KMS-11 (cell line): ENCODE data around the gene PRPF6.
"Not testable (repeated sequence)": the region's sequence is repeated elsewhere in the genome, so short reads cannot be mapped to it uniquely, and the experiment has no call there.

Experiments
- H2AFZ ChIP-seq: fragments of 200-600 bp; sonication (generic); 2 replicates; pipeline ENCODE4 v1.6.1; 2016; ENCODE audit warnings: antibody characterized with exemption, mixed run types, low read depth
- H3K27ac ChIP-seq: fragments of 200-600 bp; sonication (generic); 2 replicates; pipeline ENCODE4 v1.6.1; 2016; ENCODE audit warnings: mild to moderate bottlenecking, mixed run types
- H3K27me3 ChIP-seq: fragments of 200-600 bp; sonication (generic); 2 replicates; pipeline ENCODE4 v1.6.1; 2017; ENCODE audit warnings: mild to moderate bottlenecking, low read depth, mixed run types, moderate library complexity; ENCODE audit not compliant: insufficient read depth
- H3K36me3 ChIP-seq: fragments of 200-600 bp; sonication (generic); 2 replicates; pipeline ENCODE4 v1.6.1; 2017; ENCODE audit warnings: mild to moderate bottlenecking, mixed run types; ENCODE audit not compliant: insufficient read depth
- H3K4me1 ChIP-seq: fragments of 200-600 bp; sonication (generic); 2 replicates; pipeline ENCODE4 v1.6.1; 2016; ENCODE audit warnings: mild to moderate bottlenecking, low read depth, mixed run types; ENCODE audit not compliant: poor library complexity, severe bottlenecking
- H3K4me2 ChIP-seq: fragments of 200-600 bp; sonication (generic); 2 replicates; pipeline ENCODE4 v1.7.0; 2016; ENCODE audit warnings: mild to moderate bottlenecking, mixed run types
- H3K4me3 ChIP-seq: fragments of 200-600 bp; sonication (generic); IDR thresholded peaks from 2 replicates; pipeline ENCODE4 v1.6.1; 2017; ENCODE audit warnings: low read depth, low read length, mixed read lengths; ENCODE audit not compliant: insufficient read depth
- H3K79me2 ChIP-seq: fragments of 200-600 bp; sonication (generic); 2 replicates; pipeline ENCODE4 v1.6.1; 2016; ENCODE audit warnings: low read depth, mixed run types; ENCODE audit not compliant: insufficient read depth
- H3K9ac ChIP-seq: fragments of 200-600 bp; sonication (generic); 2 replicates; pipeline ENCODE4 v1.6.1; 2016; ENCODE audit warnings: mild to moderate bottlenecking, mixed run types
- H4K20me1 ChIP-seq: fragments of 200-600 bp; sonication (generic); 2 replicates; pipeline ENCODE4 v1.6.1; 2016; ENCODE audit warnings: mild to moderate bottlenecking, mixed run types; ENCODE audit not compliant: insufficient read depth
- TF ChIP-seq, protein P1 (sequence below): fragments of 200-600 bp; sonication (generic); conservative IDR thresholded peaks from 2 replicates; pipeline ENCODE4 v1.6.1; 2017; ENCODE audit warnings: low read depth, mild to moderate bottlenecking, antibody characterized with exemption, low read length, moderate library complexity, mixed read lengths

Gene PRPF6

DNA sequence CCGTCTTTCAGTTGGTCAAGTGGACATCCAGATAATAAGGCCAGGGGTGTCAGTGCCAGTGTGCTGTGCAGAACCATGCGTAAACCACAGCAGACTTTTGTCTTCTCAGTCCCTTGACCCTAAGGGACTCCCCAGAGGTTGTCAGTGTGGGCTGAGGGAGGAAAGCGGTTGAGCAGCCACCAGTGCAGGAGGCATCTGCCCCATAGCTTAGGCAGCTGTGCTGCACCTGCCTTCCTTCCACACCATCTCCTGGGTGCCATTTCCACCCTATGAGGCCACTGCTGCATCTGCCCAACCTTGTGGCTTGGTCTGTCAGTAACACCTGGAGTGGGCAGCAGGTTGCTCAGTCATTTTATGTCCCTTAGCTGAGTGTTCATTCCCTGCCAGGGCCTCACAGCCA lies 26.0 kb downstream of the PRPF6 start:
- H4K20me1 ChIP-seq = no peaks in the 10 kb centered on the region
- no peaks in the 10 kb centered on the region for H3K27me3 ChIP-seq
- H2AFZ ChIP-seq = no peak overlapping the region
- H3K4me3 ChIP-seq = no peak overlapping the region
- H3K4me2 ChIP-seq = no peak overlapping the region
- TF ChIP-seq, protein P1, sequence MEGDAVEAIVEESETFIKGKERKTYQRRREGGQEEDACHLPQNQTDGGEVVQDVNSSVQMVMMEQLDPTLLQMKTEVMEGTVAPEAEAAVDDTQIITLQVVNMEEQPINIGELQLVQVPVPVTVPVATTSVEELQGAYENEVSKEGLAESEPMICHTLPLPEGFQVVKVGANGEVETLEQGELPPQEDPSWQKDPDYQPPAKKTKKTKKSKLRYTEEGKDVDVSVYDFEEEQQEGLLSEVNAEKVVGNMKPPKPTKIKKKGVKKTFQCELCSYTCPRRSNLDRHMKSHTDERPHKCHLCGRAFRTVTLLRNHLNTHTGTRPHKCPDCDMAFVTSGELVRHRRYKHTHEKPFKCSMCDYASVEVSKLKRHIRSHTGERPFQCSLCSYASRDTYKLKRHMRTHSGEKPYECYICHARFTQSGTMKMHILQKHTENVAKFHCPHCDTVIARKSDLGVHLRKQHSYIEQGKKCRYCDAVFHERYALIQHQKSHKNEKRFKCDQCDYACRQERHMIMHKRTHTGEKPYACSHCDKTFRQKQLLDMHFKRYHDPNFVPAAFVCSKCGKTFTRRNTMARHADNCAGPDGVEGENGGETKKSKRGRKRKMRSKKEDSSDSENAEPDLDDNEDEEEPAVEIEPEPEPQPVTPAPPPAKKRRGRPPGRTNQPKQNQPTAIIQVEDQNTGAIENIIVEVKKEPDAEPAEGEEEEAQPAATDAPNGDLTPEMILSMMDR = no peak
- H3K4me1 ChIP-seq = no peaks in the 10 kb centered on the region
- no peaks in the 10 kb centered on the region for H3K79me2 ChIP-seq
- no peak overlapping the region for H3K27ac ChIP-seq
- H3K36me3 ChIP-seq = peaks cover 22% of the 10 kb centered on the region; the same call in 1 of the 2 replicates
- no peak overlapping the region for H3K9ac ChIP-seq

DNA sequence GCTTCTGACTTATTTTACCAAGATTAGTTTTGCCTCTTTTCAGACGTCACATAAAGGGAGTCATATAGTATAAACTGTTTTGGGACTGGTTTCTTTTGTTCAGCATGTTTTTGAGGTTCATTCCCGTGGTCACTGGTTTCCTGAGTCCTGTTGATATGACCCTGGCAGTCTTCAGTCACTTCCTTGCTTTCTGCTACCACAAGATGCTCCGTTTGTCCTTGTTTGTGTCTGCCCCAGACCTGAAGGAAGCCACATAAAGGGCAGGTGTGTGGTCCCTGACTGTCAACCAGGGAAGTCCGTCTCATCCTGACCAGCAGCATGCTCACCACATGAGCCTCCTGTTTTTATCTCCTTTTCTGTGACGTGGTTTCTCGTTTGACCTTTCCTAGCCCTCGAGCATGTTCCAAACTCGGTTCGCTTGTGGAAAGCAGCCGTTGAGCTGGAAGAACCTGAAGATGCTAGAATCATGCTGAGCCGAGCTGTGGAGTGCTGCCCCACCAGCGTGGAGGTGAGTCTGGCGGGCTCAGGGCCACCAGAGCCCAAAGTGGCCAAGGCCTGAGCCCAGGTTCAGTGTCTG lies 29.0 kb downstream of the PRPF6 start:
- H3K9ac ChIP-seq = no peak overlapping the region
- H3K4me2 ChIP-seq = no peak overlapping the region
- peaks cover 22% of the 10 kb centered on the region; the same call in 1 of the 2 replicates for H3K36me3 ChIP-seq
- no peaks in the 10 kb centered on the region for H3K27me3 ChIP-seq
- no peak overlapping the region for H3K27ac ChIP-seq
- no peaks in the 10 kb centered on the region for H3K4me1 ChIP-seq
- H3K79me2 ChIP-seq = no peaks in the 10 kb centered on the region
- no peak overlapping the region for H3K4me3 ChIP-seq
- TF ChIP-seq, protein P1 = no peak
- no peak overlapping the region for H2AFZ ChIP-seq
- H4K20me1 ChIP-seq = no peaks in the 10 kb centered on the region

DNA sequence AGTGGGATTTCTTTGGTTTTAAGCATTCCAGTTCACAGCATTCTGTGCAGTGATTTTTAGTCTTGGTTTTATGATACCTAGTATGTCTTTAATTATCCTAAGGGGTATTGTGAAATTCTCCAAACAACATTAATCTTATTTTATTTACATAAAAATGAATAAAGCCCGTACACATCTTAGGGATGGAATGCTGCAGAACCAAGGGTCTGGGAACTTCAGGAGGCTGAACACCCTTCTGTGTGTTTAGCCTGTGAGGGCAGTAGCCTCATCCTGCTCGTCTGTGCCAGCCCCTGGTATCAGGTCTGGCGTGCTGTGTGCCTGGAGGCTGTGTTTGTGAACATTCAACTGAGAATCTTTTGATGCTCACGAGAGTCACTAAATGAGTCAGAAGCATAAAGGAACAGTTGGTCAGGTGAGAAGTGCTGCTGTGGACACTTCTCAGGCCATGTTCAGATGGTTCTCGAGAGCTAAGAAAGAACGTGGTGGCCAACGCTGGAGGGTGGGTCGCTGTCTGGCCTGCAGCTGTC lies 29.8 kb downstream of the PRPF6 start:
- H2AFZ ChIP-seq = no peak overlapping the region
- no peak overlapping the region for H3K27ac ChIP-seq
- no peaks in the 10 kb centered on the region for H4K20me1 ChIP-seq
- H3K9ac ChIP-seq = no peak overlapping the region
- no peaks in the 10 kb centered on the region for H3K27me3 ChIP-seq
- TF ChIP-seq, protein P1 = no peak
- no peaks in the 10 kb centered on the region for H3K4me1 ChIP-seq
- H3K4me3 ChIP-seq = no peak overlapping the region
- peaks cover 22% of the 10 kb centered on the region; the same call in 1 of the 2 replicates for H3K36me3 ChIP-seq
- no peak overlapping the region for H3K4me2 ChIP-seq
- no peaks in the 10 kb centered on the region for H3K79me2 ChIP-seq

DNA sequence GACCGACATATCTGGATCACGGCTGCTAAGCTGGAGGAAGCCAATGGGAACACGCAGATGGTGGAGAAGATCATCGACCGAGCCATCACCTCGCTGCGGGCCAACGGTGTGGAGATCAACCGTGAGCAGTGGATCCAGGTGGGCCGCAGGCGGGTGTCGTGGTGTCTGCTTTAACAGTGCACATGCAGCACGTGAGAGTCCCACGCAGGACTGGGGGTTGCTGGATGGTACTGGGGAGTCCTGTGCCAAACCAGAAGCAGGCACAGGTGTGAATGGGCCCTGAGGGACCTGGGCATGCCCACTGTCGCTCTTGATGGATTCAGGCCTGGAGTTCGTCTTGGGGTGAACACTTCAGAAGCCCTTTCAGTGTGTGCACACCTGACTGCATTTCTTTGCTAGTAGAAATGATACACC lies 30.4 kb downstream of the PRPF6 start:
- no peak overlapping the region for H3K27ac ChIP-seq
- H3K36me3 ChIP-seq = peaks cover 22% of the 10 kb centered on the region; the same call in 1 of the 2 replicates
- H3K4me1 ChIP-seq = no peaks in the 10 kb centered on the region
- H4K20me1 ChIP-seq = no peaks in the 10 kb centered on the region
- no peak overlapping the region for H2AFZ ChIP-seq
- no peak overlapping the region for H3K4me2 ChIP-seq
- no peaks in the 10 kb centered on the region for H3K79me2 ChIP-seq
- H3K9ac ChIP-seq = no peak overlapping the region
- H3K4me3 ChIP-seq = no peak overlapping the region
- no peaks in the 10 kb centered on the region for H3K27me3 ChIP-seq
- TF ChIP-seq, protein P1 = no peak

DNA sequence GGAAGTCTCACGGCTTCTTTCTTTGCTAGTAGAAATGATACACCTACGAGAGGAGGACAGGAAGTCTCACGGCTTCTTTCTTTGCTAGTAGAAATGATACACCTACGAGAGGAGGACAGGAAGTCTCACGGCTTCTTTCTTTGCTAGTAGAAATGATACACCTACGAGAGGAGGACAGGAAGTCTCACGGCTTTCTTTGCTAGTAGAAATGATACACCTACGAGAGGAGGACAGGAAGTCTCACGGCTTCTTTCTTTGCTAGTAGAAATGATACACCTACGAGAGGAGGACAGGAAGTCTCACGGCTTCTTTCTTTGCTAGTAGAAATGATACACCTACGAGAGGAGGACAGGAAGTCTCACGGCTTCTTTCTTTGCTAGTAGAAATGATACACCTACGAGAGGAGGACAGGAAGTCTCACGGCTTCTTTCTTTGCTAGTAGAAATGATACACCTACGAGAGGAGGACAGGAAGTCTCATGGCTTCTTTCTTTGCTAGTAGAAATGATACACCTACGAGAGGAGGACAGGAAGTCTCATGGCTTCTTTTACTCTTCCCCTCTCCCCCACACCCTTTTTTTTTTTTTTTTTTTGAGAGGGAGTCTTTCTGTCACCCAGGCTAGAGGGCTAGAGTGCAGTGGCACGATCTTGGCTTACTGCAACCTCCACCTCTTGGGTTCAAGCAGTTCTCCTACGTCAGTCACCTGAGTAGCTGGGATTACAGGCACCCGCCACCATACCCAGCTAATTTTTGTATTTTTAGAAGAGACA lies 31.6 kb downstream of the PRPF6 start:
- H3K4me2 ChIP-seq, H3K27me3 ChIP-seq, H3K4me3 ChIP-seq, H2AFZ ChIP-seq, H3K4me1 ChIP-seq, H3K27ac ChIP-seq, H3K9ac ChIP-seq, H3K79me2 ChIP-seq, H4K20me1 ChIP-seq: not testable (repeated sequence)
- H3K36me3 ChIP-seq = peaks cover 22% of the 10 kb centered on the region; the same call in 1 of the 2 replicates
